Endothelial cell of umbilical vein (primary cell): ENCODE data around the gene SH3PXD2B. TPM values are rescaled to one million over a fixed set of nuclear protein-coding genes. Genes with fewer than 3 reads are reported as not detected.

Experiments
- BruUV-seq: library from RNA; stranded (reverse); fragments of 400-500 nt; replicated peaks from 2 replicates; lab custom pipeline; 2021; lab: Mats Ljungman, UMichigan
- CTCF ChIA-PET: fragments of 300-600, 350-600 bp; sonication (Branson Sonifier 250); formaldehyde crosslinking; loops from one replicate; lab custom pipeline; 2021; ENCODE audit warnings: antibody characterized with exemption, inconsistent platforms; lab: Charles Lee
- POLR2A ChIA-PET: fragments of 300-600, 350-600 bp; sonication (Branson Sonifier 250); formaldehyde crosslinking; loops from one replicate; lab custom pipeline; 2021; ENCODE audit warnings: antibody characterized with exemption, inconsistent platforms; lab: Charles Lee
- DNase-seq: peaks from one replicate; pipeline ENCODE4 v3.0.0-alpha.2; 2011; ENCODE audit warnings: low read depth, low spot score
- FAIRE-seq: peaks from 2 replicates; lab custom pipeline; 2011; peaks lifted over from hg19 to GRCh38; lab: Jason Lieb, UNC
- H2AFZ ChIP-seq: 2 replicates; pipeline ENCODE4 v1.6.0; 2012; ENCODE audit warnings: low read depth, low read length, control low read depth, inconsistent platforms
- H3K27ac ChIP-seq: 2 replicates; pipeline ENCODE4 v1.5.1; 2011; ENCODE audit warnings: low read depth, mild to moderate bottlenecking, control low read depth, low read length, moderate library complexity; ENCODE audit not compliant: insufficient read depth
- H3K27me3 ChIP-seq, 2 experiments: 2 replicates each; pipeline versions ENCODE4 v1.6.0 to v1.6.1; 2011; ENCODE audit warnings: low read length in 2 of 2, mixed read lengths in 1 of 2; ENCODE audit not compliant: control insufficient read depth in 2 of 2, insufficient read depth in 2 of 2
- H3K36me3 ChIP-seq, 2 experiments: 2 replicates in 1 of 2; 3 replicates in 1 of 2; pipeline ENCODE4 v1.5.1; 2011; ENCODE audit warnings: low read length in 2 of 2, mild to moderate bottlenecking in 1 of 2, moderate library complexity in 1 of 2; ENCODE audit not compliant: control insufficient read depth in 2 of 2, insufficient read depth in 2 of 2; ENCODE audit errors: extremely low read depth in 1 of 2
- H3K4me1 ChIP-seq: 3 replicates; pipeline ENCODE4 v1.5.1; 2011; ENCODE audit warnings: mild to moderate bottlenecking, low read length; ENCODE audit not compliant: control insufficient read depth, insufficient read depth; ENCODE audit errors: extremely low read depth
- H3K4me2 ChIP-seq: 2 replicates; pipeline ENCODE4 v1.6.1; 2011; ENCODE audit warnings: low read length, control low read depth, mixed read lengths; ENCODE audit not compliant: insufficient read depth
- H3K4me3 ChIP-seq, 3 experiments: fragments of 200-600 bp in 1 of 3; sonication (generic), shearing (Covaris generic) in 1 of 3; replicated peaks in 1 of 3; 2 replicates each; pipeline ENCODE4 v1.5.1; 2011 to 2016; ENCODE audit warnings: control low read depth in 3 of 3, low read length in 3 of 3, mild to moderate bottlenecking in 2 of 3, inconsistent platforms in 1 of 3, low read depth in 1 of 3, moderate library complexity in 1 of 3; ENCODE audit not compliant: insufficient read depth in 1 of 3
- H3K79me2 ChIP-seq: 2 replicates; pipeline ENCODE4 v1.6.0; 2012; ENCODE audit warnings: low read length, inconsistent platforms; ENCODE audit not compliant: control insufficient read depth, insufficient read depth
- H3K9ac ChIP-seq: replicated peaks from 2 replicates; pipeline ENCODE3; 2011; ENCODE audit warnings: low read length, control low read depth; ENCODE audit not compliant: insufficient read depth; ENCODE audit errors: extremely low read depth
- H3K9me1 ChIP-seq: replicated peaks from 3 replicates; pipeline ENCODE4 v1.6.0; 2011; ENCODE audit warnings: mild to moderate bottlenecking, low read length; ENCODE audit not compliant: control insufficient read depth, insufficient read depth; ENCODE audit errors: extremely low read depth
- H3K9me3 ChIP-seq: replicated peaks from 2 replicates; pipeline ENCODE4 v1.5.1; 2012; ENCODE audit warnings: low read length, inconsistent platforms; ENCODE audit not compliant: control insufficient read depth, insufficient read depth
- H4K20me1 ChIP-seq: replicated peaks from 2 replicates; pipeline ENCODE3; 2011; ENCODE audit warnings: mild to moderate bottlenecking, low read length; ENCODE audit not compliant: control insufficient read depth, insufficient read depth; ENCODE audit errors: extremely low read depth
- EZH2 ChIP-seq: IDR thresholded peaks from 2 replicates; pipeline ENCODE4 v1.6.1; 2012; ENCODE audit warnings: borderline replicate concordance, low read depth, mild to moderate bottlenecking, moderate library complexity, low read length, inconsistent platforms; ENCODE audit not compliant: severe bottlenecking
- JUN ChIP-seq: IDR thresholded peaks from 2 replicates; pipeline ENCODE4 v1.6.1; 2011; ENCODE audit warnings: borderline replicate concordance, low read depth; ENCODE audit not compliant: insufficient read length, insufficient read depth
- POLR2A ChIP-seq: IDR thresholded peaks from 2 replicates; pipeline ENCODE4 v1.6.1; 2012; ENCODE audit warnings: low read depth, mild to moderate bottlenecking, control low read depth, low read length
- POLR2AphosphoS5 ChIP-seq: IDR thresholded peaks from 2 replicates; pipeline ENCODE4 v1.6.1; 2012; ENCODE audit warnings: low read depth, mild to moderate bottlenecking, control low read depth, low read length, moderate library complexity; ENCODE audit not compliant: insufficient read depth
- dilution Hi-C: fragments of 300-500 bp; cut with MboI; formaldehyde crosslinking; loops from one replicate; pipeline ENCODE4 v1.15.0; 2019; ENCODE audit warnings: low sequenced_read_pairs; ENCODE audit not compliant: extremely low pct_ligation_motif_present
- intact Hi-C: fragments of 100-400 bp; cut with micrococcal nuclease; formaldehyde crosslinking; loops from one replicate; pipeline ENCODE4 v1.10.0; 2022
- polyA plus RNA-seq, 4 experiments: library from polyadenylated mRNA; depleted of rRNA in 3 of 4; stranded (reverse) in 3 of 4; unstranded in 1 of 4; fragments of >200 nt; gene quantifications; 2 replicates each; pipeline versions ENCODE4 v1.2.1 to v1.2.3, GENCODE V29; 2011 to 2012; ENCODE audit warnings: missing spikeins in 1 of 4
- total RNA-seq: library from RNA; stranded (reverse); gene quantifications from 2 replicates; pipeline ENCODE4 v1.2.3, GENCODE V29; 2021

SH3PXD2B gene
- total and polyA plus RNA-seq, 2 donors (not counting 3 experiments of a cell fraction or from before 2014, with no cell fraction given), result 23.5 to 66.3 TPM

DNA sequence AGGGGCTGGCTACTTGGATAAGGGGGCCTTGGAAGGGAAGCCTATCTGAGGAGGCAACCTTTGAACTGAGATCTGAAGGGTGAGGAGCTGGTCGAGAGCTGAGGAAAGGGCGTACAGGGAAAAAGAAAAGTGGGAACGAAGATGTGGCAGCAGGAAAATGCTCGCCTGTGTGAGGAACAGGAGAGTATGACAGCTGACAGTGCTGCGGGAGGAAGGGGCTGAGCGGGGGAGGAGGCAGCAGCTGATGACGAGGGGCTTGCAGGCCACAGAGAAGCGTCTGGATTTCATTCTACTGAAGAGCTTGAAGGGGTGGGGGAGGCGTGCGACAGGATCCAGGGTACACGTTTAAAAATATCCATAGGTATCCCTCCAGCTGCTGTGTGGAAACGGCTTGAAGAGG is 28.9 kb downstream of the SH3PXD2B start:
- ChIA-PET POLR2A (no interaction called here), CTCF (interaction anchor here (0.8 to 3.8 kb wide), 3 partner anchors 9 to 27 kb away, joined by 3 to 18 read pairs (median 3); no protein-coding TSS in a partner anchor)
- Histone ChIP-seq H3K4me1 (no peaks in the 10 kb centered on the region), H3K9me3 (no peaks in the 10 kb centered on the region), H3K4me3 (no peak overlapping the region), H3K27me3 (no peaks in the 10 kb centered on the region), H4K20me1 (no peaks in the 10 kb centered on the region), H3K9me1 (no peaks in the 10 kb centered on the region), H2AFZ (no peak overlapping the region), H3K79me2 (peaks cover 63% of the 10 kb centered on the region), H3K27ac (no peak overlapping the region), H3K4me2 (no peak overlapping the region), H3K36me3 (peaks cover 2 to 15% of the 10 kb centered on the region in 2 experiments), H3K9ac (no peak overlapping the region)
- dilution Hi-C loops (no loop called here), intact Hi-C loops (no loop called here)
- TF ChIP-seq JUN (no peak), POLR2AphosphoS5 (no peak), POLR2A (no peak)
- DNase-seq (no peak), FAIRE-seq (no peak)
- no TSS peak for BruUV-seq

- dilution Hi-C loops, result no loop called here
- BruUV-seq, result no TSS peak
- no peak for FAIRE-seq
Measured at GRCh38 chr5:172424808-172425207, 29.5 kb downstream of the SH3PXD2B start.

More at GRCh38 chr5:172424808-172425207, 29.5 kb downstream of the SH3PXD2B start:
- CTCF ChIA-PET, result interaction anchor here (0.9 to 3.8 kb wide), 2 partner anchors 18 to 27 kb away, joined by 3 to 18 read pairs; no protein-coding TSS in a partner anchor
- Histone ChIP-seq H3K4me3 (no peak overlapping the region), H4K20me1 (no peaks in the 10 kb centered on the region), H3K4me1 (no peaks in the 10 kb centered on the region), H3K9ac (no peak overlapping the region), H3K79me2 (peaks cover 57% of the 10 kb centered on the region), H2AFZ (no peak overlapping the region), H3K9me1 (no peaks in the 10 kb centered on the region), H3K4me2 (no peak overlapping the region), H3K9me3 (no peaks in the 10 kb centered on the region), H3K36me3 (peaks cover 6 to 16% of the 10 kb centered on the region in 2 experiments), H3K27ac (no peak overlapping the region), H3K27me3 (no peaks in the 10 kb centered on the region)
- intact Hi-C loops, result no loop called here
- DNase-seq, result no peak
- TF ChIP-seq EZH2 (no peak), POLR2AphosphoS5 (no peak)
- POLR2A ChIA-PET, result no interaction called here
